SU-DHL-6 (cell line): Measurements from ENCODE around the gene PGBD5.

Experiments
- H2AFZ ChIP-seq: fragments of 200-600 bp; sonication (generic); 2 replicates; pipeline ENCODE4 v1.6.1; 2014; ENCODE audit warnings: low read depth, mild to moderate bottlenecking, moderate library complexity, mixed read lengths, antibody characterized with exemption, low read length; ENCODE audit not compliant: severe bottlenecking
- H3F3A ChIP-seq: fragments of 200-600 bp; shearing (Covaris generic); 2 replicates; pipeline ENCODE4 v1.6.0; 2016; ENCODE audit warnings: antibody characterized with exemption, mild to moderate bottlenecking; ENCODE audit not compliant: insufficient read depth
- H3K27ac ChIP-seq: fragments of 200-600 bp; sonication (generic); 2 replicates; pipeline ENCODE4 v1.5.1; 2016; ENCODE audit warnings: low read depth, mild to moderate bottlenecking, low read length, moderate library complexity, mixed read lengths
- H3K27me3 ChIP-seq: fragments of 200-600 bp; sonication (generic), shearing (Covaris generic); 2 replicates; pipeline ENCODE4 v1.6.0; 2014; ENCODE audit warnings: mild to moderate bottlenecking, low read length
- H3K36me3 ChIP-seq: fragments of 200-600 bp; sonication (generic); 2 replicates; pipeline ENCODE4 v1.6.1; 2014; ENCODE audit warnings: mild to moderate bottlenecking, low read length, mixed read lengths
- H3K4me2 ChIP-seq: fragments of 300-600, 200-600 bp; shearing (Covaris generic), sonication (generic); 2 replicates; pipeline ENCODE4 v1.6.0; 2014; ENCODE audit warnings: low read length, low read depth, mild to moderate bottlenecking; ENCODE audit not compliant: poor library complexity, severe bottlenecking
- H3K4me3 ChIP-seq: fragments of 200-600 bp; sonication (generic); 2 replicates; pipeline ENCODE4 v1.5.1; 2014; ENCODE audit warnings: antibody characterized with exemption, low read length, mild to moderate bottlenecking, mixed read lengths; ENCODE audit not compliant: insufficient read depth, poor library complexity, severe bottlenecking
- H3K79me2 ChIP-seq: fragments of 200-600 bp; sonication (generic); 2 replicates; pipeline ENCODE4 v1.6.1; 2014; ENCODE audit warnings: mild to moderate bottlenecking, low read length, moderate library complexity; ENCODE audit not compliant: insufficient read depth
- H3K9ac ChIP-seq: fragments of 200-600 bp; sonication (generic); 2 replicates; pipeline ENCODE4 v1.7.0; 2014; ENCODE audit warnings: mild to moderate bottlenecking, low read length
- H3K9me2 ChIP-seq: fragments of 200-600 bp; sonication (generic); replicated peaks from 2 replicates; pipeline ENCODE4 v1.6.1; 2014; ENCODE audit warnings: low read length; ENCODE audit not compliant: insufficient read depth
- H3K9me3 ChIP-seq: fragments of 200-600 bp; sonication (generic); 2 replicates; pipeline ENCODE4 v1.6.1; 2014; ENCODE audit warnings: low read length, mixed read lengths; ENCODE audit not compliant: insufficient read depth
- H4K20me1 ChIP-seq: fragments of 200-600 bp; sonication (generic); 2 replicates; pipeline ENCODE4 v1.6.1; 2014; ENCODE audit warnings: low read depth, mild to moderate bottlenecking, antibody characterized with exemption, low read length, moderate library complexity, mixed read lengths
- EZH2phosphoT487 ChIP-seq: fragments of 200-600 bp; sonication (generic), shearing (Covaris generic); conservative IDR thresholded peaks from 2 replicates; pipeline ENCODE4 v1.6.1; 2018; ENCODE audit warnings: mild to moderate bottlenecking, antibody characterized with exemption, low read length, moderate library complexity, mixed read lengths
- TF ChIP-seq, protein P1 (sequence below): fragments of 200-600 bp; sonication (generic); IDR thresholded peaks from one replicate; pipeline ENCODE4 v1.5.1; 2017; ENCODE audit warnings: antibody characterized with exemption, mild to moderate bottlenecking, low read length, moderate library complexity; ENCODE audit not compliant: insufficient read depth, poor library complexity, severe bottlenecking

The PGBD5 gene

DNA sequence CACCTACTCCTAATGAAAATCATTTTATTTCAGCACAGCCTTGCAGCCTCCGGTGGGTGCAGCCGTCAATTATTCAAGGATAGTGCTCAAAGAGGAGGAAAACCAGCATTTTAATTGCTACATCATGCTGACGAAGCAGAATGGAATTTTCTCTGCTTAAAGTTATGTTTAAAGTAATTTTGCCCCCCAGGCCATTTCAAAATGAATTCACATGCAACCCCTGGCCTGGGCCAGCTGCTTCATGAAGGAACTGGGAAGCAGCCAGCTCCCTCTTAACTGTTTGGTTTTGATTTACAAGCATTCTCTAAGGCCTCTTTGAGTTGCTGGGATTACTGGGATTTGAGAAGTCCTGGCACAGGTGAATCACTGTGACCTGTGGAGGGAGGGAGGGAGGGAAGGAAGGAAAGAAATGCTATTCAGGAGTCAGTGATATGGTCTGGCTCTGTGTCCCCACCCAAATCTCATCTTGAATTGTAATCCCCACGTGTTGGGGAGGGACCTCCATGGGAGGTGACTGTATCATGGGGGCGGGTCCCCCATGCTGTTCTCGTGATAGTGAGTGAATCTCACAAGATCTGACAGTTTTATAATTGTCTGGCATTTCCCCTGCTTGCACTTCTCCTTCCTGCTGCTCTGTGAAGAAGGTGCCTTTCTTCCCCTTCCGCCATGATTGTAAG, 66.0 kb downstream of the PGBD5 start:
- no peaks in the 10 kb centered on the region for H3F3A ChIP-seq
- no peak overlapping the region for H2AFZ ChIP-seq
- H3K27me3 ChIP-seq, result no peaks in the 10 kb centered on the region
- no peak overlapping the region for H3K9ac ChIP-seq
- TF ChIP-seq, protein P1, sequence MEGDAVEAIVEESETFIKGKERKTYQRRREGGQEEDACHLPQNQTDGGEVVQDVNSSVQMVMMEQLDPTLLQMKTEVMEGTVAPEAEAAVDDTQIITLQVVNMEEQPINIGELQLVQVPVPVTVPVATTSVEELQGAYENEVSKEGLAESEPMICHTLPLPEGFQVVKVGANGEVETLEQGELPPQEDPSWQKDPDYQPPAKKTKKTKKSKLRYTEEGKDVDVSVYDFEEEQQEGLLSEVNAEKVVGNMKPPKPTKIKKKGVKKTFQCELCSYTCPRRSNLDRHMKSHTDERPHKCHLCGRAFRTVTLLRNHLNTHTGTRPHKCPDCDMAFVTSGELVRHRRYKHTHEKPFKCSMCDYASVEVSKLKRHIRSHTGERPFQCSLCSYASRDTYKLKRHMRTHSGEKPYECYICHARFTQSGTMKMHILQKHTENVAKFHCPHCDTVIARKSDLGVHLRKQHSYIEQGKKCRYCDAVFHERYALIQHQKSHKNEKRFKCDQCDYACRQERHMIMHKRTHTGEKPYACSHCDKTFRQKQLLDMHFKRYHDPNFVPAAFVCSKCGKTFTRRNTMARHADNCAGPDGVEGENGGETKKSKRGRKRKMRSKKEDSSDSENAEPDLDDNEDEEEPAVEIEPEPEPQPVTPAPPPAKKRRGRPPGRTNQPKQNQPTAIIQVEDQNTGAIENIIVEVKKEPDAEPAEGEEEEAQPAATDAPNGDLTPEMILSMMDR, result no peak
- no peak for TF ChIP-seq EZH2phosphoT487
- no peak overlapping the region for H3K4me3 ChIP-seq
- no peaks in the 10 kb centered on the region for H3K36me3 ChIP-seq
- H4K20me1 ChIP-seq, result no peaks in the 10 kb centered on the region
- no peak overlapping the region for H3K27ac ChIP-seq
- no peak overlapping the region for H3K4me2 ChIP-seq
- no peaks in the 10 kb centered on the region for H3K9me3 ChIP-seq
- H3K9me2 ChIP-seq, result no peaks in the 10 kb centered on the region
- H3K79me2 ChIP-seq, result no peaks in the 10 kb centered on the region

DNA sequence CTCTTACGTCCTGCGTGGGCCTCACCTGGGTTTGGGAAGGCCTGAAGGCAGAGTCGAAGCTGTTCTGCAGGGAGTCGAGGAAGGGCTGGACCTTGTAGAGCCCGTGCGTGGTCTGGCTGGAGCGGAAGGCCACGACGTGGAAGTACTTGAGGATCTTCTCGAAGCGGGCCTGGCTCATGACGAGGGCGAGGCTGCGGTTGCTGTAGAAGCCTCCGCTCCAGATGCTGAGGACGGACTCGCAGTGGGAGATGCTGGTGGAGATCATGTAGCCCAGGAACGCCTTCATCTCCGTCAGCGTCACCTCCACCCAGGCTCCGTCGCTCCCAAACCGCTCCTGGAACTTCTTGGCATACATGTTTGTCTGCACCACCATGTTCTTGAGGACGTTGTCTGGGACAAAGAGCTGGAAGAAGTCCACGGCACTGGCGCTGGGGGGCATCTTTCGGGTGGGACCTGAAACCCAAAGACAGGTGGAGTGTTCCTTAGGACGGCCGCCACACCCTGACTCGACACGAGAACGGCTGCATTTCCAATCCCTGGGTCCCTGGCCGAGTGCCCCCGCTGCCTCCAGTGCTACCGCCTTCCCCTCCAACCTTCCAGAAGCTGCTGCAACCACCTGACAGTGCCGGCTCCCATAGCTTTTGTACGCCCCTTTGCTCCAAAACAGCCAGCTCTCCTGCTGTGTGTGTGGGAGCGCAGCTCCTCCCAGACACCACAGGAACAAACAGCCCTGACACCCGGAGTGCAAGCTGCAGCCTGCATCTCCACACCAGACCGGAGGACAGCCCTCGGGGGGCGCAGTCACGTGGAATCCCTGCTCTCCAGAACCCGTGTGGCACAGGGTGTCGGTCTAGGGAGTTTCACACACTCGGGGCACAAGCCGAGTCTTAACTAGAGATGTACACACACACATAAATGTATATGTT, 69.0 kb downstream of the PGBD5 start:
- TF ChIP-seq EZH2phosphoT487, result no peak

GRCh38 chr1:230356190-230356589, 69.9 kb downstream of the PGBD5 start:
- Histone ChIP-seq H3K4me3 (no peak overlapping the region), H3K9me3 (no peaks in the 10 kb centered on the region), H3K9ac (no peak overlapping the region), H2AFZ (no peak overlapping the region), H3K27me3 (no peaks in the 10 kb centered on the region), H3K27ac (no peak overlapping the region), H3K4me2 (no peak overlapping the region), H4K20me1 (no peaks in the 10 kb centered on the region), H3K9me2 (no peaks in the 10 kb centered on the region), H3K79me2 (no peaks in the 10 kb centered on the region), H3K36me3 (no peaks in the 10 kb centered on the region), H3F3A (no peaks in the 10 kb centered on the region)
- TF ChIP-seq EZH2phosphoT487, result no peak
- TF ChIP-seq, protein P1, result no peak

More for the DNA sequence above, 69.0 kb downstream of the PGBD5 start:
- Histone ChIP-seq H4K20me1 (no peaks in the 10 kb centered on the region), H3K9me2 (no peaks in the 10 kb centered on the region), H3K9ac (no peak overlapping the region), H3K36me3 (no peaks in the 10 kb centered on the region), H3K4me2 (no peak overlapping the region), H3F3A (no peaks in the 10 kb centered on the region), H3K9me3 (no peaks in the 10 kb centered on the region), H3K4me3 (no peak overlapping the region), H3K27me3 (no peaks in the 10 kb centered on the region), H3K79me2 (no peaks in the 10 kb centered on the region), H3K27ac (no peak overlapping the region), H2AFZ (no peak overlapping the region)
